IPS-18c (cell line): Measurements from ENCODE around the gene STARD13.

Experiments used
- H3K4me3 ChIP-seq: 2 replicates; pipeline ENCODE4 v1.7.0; 2013; ENCODE audit warnings: low read depth, mild to moderate bottlenecking, low read length, moderate library complexity; ENCODE audit not compliant: insufficient read depth
- H3K9me3 ChIP-seq: one replicate; pipeline ENCODE4 v1.6.1; 2013; ENCODE audit warnings: mild to moderate bottlenecking, low read length, moderate library complexity; ENCODE audit not compliant: control insufficient read depth, insufficient read depth

STARD13 gene

DNA sequence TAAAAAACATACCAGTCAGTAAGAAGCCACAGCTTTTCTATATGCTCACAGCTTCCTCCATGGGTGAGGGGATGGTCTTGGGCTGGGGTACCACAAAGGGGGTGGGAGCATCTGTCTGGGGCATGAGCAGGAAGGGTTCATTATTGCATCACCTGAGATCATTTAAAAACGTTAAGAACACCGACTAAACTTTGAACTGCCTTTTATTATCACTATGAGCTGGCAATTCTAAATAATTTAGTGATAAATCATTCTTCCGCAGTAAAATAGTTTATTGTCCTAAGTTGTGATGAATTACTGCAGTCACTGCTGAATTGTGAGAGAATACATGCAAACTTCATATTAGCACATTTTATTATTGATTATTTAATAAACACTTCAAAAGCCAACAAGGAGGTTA, 197.8 kb downstream of the STARD13 start:
- no peaks in the 10 kb centered on the region for H3K9me3 ChIP-seq

DNA sequence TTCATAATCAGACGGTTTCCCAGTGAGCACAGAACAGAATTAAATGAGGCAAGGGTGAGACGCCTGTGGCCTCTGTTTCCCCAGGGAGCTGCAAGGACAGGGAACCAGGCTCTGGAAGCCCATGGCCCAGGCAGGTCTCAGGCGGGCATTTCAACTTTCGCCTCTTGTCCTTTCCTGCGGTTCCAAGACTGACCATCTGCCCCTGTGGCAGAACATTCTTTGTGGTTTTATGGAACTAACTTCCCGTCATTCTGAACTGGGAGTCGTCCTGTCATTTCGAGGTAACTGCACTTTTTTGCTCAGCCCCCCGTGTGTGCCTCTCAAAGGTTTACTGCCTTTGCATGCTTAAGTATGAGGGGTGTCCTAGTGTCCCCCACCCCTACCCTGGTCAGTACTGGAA, 198.5 kb downstream of the STARD13 start:
- Histone ChIP-seq H3K9me3 (no peaks in the 10 kb centered on the region), H3K4me3 (no peak overlapping the region)

More for the DNA sequence above, 197.8 kb downstream of the STARD13 start:
- no peak overlapping the region for H3K4me3 ChIP-seq

DNA sequence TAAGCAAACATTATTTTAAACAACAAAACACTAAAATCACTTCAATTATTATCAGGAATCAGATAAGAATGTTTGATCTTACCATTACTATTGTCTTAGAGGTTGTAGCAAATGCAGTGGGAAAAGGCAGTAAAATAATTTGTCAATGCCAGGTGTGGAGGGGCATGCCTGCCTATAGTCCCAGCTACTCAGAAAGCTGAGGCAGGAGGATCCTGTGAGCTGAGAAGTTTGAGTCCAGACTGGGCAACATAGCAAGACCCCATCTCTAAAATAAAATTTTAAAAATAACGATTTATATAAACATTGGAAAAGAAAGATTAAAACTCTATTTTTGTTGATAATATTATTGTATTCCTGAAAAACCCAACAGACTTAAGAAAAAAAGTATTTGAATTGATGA, 202.5 kb downstream of the STARD13 start:
- no peaks in the 10 kb centered on the region for H3K9me3 ChIP-seq
- H3K4me3 ChIP-seq = no peak overlapping the region

DNA sequence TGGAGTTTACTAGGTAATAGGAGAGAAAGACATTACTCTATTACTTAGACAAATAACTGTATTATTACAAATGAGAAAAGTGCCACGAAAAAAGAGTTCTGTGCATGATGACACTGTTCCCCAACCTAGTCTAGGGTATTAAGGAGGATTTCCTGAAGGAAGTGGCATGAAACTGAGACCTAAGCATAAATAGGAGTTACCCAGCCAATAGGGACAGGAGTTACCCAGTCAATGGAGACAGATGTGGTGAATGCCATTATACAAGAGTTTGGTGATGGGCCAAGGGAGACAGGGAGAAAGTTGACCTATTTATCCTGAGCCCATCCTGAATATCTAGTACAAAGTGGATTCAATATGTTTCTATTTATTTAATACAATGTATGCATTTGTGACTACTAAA, 203.9 kb downstream of the STARD13 start:
- H3K4me3 ChIP-seq = no peak overlapping the region
- no peaks in the 10 kb centered on the region for H3K9me3 ChIP-seq

DNA sequence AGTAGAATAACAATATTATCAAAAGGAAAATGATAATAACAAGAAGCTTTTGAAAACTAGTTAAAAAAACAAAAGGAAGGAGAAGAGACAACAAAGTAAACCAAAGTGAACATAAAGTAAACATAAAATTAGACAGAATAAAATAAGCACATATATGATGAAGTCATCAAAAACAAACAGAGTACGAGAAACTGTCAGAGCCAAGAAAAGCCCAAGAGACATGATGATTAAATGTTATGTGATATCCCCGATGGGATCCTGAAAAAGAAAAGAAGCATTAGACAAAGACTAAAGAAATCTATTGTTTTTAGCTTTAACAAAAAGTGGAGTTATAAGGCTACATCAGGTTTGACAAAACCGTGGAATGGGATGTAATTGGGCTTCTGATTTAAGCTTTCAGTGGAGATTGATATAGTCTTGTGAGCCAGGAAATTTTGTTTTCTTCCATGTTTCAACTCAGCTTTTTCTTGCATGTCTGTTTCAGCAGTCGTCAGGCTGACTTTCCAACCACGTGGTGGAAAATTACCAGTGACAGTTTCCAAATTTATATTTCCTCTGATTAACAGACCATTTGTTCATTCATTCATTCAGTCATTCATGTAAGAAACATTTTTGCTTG, 204.5 kb downstream of the STARD13 start:
- Histone ChIP-seq H3K4me3 (no peak overlapping the region), H3K9me3 (no peaks in the 10 kb centered on the region)

DNA sequence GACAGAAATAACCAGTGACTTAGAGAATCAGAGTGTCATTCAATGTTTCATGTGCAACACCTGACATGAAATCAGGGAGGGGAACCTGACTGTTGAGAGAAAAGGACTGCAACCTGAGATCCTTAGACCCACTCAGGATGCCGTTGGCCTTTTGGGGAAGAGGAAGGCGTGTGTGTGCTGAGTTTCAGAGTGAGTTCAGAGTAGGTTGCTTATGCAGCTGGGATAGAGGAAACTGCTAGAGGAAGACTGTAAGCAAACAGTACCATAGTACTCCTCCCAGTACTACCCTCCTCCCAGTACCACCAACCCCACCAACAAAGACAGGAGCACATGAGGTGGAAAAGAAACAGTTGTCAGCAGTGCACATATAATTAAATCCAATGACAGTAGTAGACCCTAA, 205.6 kb downstream of the STARD13 start:
- no peak overlapping the region for H3K4me3 ChIP-seq
- H3K9me3 ChIP-seq = no peaks in the 10 kb centered on the region

DNA sequence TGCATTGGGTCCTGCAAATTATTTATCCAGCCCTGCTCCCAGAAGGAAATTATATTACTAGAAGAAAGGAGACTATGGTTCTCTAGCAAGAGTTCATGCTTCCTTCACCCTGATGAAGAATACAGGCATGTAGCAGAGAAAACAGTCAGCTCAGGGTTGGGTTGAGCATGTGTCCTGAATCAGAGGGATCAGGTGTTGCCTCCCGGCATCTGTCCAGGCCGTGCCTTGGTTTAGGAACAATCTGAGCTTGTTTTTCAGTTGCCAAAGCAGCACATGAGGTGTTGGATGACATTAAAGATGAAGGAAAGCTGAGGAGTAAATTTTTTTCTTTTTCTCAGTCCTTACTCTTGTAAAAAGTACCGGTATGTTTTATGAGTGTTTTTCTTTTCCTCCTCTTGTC, 207.3 kb downstream of the STARD13 start:
- H3K9me3 ChIP-seq = no peaks in the 10 kb centered on the region
- no peak overlapping the region for H3K4me3 ChIP-seq

DNA sequence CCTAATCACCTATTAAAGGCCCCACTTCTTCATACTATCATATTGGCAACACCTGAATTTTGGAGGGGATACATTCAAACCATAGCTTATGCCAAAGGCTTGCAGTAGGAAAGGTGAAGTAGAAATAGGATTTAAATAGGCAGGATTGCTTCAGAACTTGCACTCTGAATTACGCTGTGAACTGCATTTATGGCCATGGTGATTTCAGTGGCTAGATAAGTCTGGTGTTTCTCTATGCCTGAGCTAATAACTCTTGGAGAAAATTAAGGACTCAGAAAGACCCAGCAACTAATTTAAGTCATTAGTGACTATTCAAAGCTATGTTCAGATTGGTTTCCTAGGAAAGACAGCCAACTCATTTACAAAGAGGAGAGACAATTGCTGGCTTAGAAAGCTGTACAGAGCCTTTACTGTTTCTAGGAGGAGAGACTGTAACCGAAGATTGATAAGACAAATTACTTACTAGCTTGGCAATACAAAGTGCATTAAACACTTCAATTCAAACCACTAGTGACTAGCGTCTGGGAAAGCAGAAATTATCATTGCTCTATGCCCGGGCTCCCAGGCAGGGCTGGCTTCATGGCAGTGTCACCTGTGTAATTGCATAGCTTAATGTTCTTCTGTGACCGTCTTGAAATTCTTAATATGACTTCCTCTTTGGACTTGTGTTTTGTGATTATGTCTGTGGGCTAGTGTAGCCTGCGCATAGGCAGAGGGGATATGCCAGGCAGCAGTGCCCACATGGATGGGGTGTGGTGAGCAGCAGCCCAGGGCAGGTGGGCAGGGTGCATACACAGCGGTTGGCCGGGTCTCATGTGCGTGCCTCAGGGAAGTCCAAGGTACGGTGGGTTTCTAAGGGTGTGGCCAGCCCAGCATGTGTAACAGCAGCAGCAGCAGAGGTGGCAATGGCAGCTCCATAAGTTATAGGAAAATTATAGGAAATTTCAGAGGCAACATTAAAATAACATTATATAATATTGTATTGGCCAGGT, 209.3 kb downstream of the STARD13 start:
- Histone ChIP-seq H3K4me3 (no peak overlapping the region), H3K9me3 (no peaks in the 10 kb centered on the region)

DNA sequence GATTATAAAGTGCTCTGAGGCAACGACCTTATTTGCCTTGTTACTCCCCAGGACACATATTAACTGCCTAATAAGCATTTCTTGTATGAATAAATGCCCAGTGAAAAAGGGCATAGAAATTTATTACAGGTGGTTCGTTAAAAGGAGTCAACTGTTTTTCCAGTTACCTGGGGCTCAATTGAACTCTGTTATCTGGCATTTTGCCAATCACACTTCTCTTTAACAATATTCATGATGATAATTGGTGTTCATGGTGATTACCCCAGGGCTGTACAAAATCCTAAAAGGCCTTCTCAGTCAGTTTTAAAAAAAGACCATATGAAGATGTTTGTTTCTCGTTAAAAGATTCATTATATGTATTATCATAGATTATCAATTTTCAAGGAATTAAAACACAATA, 212.2 kb downstream of the STARD13 start:
- Histone ChIP-seq H3K9me3 (no peaks in the 10 kb centered on the region), H3K4me3 (no peak overlapping the region)

DNA sequence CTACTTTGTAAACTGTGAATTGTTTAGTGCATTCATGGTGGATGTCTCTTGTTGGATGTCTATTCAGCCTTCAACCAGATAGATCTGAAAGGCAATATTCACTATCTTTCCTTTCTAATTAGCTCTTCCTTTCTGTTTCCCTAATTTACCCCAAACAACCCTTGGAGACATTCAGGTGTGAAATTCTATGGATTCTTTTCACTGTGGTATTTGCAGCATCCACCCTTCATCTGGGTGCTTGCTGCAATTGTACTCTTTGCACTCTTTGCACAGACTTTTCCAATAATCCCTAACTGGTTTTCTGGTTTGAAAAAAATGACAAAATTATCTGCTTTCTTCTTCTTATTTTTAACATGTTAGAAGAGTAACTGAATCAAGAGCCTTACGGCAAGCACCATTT, 212.8 kb downstream of the STARD13 start:
- no peaks in the 10 kb centered on the region for H3K9me3 ChIP-seq
- H3K4me3 ChIP-seq = no peak overlapping the region

DNA sequence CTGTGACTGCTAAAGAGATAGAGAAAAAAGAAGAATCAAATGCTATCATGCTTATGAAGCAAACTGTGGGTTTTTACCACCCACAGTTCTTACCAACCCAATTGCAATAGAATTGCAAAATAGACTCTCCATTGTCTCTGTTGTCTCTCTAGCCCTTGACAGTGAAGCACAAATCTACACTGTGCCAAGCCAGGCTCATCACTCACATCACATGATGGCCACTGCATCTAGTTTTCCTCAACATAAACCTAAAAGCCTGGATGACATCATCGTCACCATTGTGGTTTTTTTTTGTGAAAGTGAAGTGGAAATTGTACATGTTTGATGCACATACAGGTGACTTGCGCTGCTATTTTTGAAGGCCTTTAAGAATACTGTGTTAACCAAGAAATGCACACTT, 213.3 kb downstream of the STARD13 start:
- H3K4me3 ChIP-seq = no peak overlapping the region
- no peaks in the 10 kb centered on the region for H3K9me3 ChIP-seq

DNA sequence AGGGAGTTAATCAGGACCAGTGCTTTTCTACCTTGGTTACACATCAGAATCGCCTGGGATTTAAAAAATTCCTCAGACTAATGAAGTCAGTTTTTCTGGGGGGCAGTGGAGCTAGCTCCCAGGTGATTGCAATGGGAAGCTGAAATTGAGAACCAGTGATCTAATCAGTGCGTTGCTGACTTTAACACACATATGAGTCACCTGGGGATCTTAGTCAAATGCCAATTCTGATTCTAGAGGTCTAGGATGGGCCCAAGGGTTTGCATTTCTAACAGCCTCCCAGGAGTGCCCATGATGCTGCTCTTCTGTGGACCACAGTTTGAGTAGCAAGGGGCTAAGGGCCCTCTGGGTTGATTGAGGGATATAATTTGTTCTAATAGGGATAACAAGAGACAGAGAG, 214.8 kb downstream of the STARD13 start:
- H3K9me3 ChIP-seq = no peaks in the 10 kb centered on the region
- H3K4me3 ChIP-seq = no peak overlapping the region

DNA sequence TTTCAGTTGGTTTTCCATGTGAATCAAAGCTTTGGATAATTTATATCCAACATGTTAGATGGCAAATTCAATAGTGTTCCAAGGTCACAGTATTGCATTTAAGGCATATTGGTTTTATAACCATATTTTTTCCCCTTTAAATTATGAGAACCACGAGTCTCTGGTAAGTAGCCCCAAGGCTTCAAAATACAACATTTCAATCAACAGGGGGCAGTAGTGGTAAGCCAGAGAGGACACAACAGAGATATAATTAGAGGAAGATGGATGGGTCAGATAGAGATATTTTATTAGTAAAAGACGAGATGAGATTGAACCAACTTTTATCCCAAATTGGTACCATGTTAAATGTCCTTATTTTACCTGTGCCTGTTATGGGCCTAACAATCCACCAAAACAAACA, 216.2 kb downstream of the STARD13 start:
- Histone ChIP-seq H3K4me3 (no peak overlapping the region), H3K9me3 (no peaks in the 10 kb centered on the region)

DNA sequence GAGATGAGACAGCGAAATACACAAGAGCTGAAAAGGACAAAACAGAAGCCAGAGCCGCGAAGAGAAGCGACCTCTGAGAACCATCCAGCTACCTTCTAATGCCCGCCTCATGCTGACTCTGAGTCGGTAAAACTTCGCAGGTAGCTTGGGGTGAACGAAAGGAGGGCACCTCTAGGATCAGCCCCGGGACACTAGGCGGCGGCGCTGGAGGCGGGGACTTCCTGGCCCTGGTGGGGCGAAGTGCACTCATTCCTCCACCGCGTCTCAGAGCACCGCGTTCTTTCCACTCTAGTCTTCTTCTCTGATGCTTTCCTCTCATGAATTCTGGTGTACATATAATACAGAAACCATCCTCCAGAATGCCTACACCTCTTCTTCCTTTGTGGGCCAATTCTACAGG, 219.2 kb downstream of the STARD13 start:
- Histone ChIP-seq H3K4me3 (no peak overlapping the region), H3K9me3 (peaks cover 2% of the 10 kb centered on the region)

DNA sequence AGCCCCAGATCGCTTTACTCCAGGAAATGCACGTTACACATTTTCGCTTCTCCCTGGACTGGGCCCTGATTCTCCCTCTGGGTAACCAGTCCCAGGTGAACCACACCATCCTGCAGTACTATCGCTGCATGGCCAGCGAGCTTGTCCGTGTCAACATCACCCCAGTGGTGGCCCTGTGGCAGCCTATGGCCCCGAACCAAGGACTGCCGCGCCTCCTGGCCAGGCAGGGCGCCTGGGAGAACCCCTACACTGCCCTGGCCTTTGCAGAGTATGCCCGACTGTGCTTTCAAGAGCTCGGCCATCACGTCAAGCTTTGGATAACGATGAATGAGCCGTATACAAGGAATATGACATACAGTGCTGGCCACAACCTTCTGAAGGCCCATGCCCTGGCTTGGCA, 224.7 kb downstream of the STARD13 start:
- Histone ChIP-seq H3K4me3 (no peak overlapping the region), H3K9me3 (peaks cover 2% of the 10 kb centered on the region)

DNA sequence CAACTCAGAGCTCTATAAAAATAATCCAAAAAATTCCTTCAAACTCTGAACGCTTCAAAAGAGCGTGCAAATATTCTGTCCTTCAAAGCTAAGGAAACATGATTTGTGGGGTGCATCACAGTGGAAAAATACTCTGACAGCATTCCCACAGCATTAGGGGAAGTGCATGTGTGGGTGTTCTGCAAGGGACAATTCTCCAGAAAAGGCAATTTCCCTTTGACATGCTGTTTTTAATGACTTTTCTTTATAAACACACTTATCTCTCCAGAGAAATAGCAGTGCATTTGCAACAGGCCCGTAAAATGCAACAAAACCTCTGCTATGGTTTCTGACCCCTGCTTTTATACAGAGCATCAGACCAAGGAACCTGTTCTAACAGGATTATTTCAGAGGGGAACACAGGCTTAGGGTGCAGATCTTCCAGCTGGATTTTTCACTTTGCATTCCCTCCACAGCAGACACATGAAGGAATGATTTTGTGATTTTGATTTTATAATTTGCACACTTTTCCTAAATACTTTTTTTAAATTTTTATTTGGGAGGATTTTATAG, 226.7 kb downstream of the STARD13 start:
- H3K9me3 ChIP-seq = peaks cover 2% of the 10 kb centered on the region
- H3K4me3 ChIP-seq = no peak overlapping the region

DNA sequence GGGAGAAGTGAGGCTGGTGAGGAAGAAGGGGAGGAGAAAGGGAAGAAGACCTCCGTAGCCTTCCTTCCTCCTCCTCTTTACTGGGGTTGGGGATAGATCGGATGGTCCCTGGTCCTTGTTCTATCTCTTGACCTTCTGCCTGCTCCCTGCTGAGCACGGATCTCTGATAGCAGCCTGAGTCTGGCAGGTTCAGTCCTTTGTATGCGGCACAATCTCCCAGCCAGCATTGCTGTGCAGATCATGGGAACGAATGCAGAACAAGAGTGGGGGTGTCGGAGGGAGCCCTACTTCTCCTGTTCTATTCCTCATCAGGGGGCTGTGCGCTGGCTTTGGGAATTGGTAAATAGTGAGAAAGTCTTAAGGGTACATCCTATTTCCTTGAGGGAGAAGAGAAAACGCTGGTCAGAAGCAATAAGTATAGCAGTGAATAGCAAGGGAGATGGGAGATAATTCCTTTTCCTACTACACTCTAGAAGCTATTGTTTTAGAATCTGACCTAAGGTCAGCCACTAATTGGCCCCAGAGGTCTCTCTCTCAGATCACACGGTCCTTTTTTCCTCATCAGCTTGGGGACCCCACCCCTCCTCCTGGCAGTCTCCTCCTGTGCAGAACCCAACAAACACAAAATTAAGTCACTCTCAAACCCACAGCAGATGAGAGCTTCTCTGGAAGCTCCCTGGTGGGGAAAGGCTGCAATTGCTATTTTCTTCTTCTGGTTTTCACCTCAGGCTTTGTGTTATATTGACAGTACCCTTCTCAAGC, 228.4 kb downstream of the STARD13 start:
- Histone ChIP-seq H3K9me3 (no peaks in the 10 kb centered on the region), H3K4me3 (no peak overlapping the region)
